ENCODE data around the gene MIGA2.

Gene MIGA2

DNA sequence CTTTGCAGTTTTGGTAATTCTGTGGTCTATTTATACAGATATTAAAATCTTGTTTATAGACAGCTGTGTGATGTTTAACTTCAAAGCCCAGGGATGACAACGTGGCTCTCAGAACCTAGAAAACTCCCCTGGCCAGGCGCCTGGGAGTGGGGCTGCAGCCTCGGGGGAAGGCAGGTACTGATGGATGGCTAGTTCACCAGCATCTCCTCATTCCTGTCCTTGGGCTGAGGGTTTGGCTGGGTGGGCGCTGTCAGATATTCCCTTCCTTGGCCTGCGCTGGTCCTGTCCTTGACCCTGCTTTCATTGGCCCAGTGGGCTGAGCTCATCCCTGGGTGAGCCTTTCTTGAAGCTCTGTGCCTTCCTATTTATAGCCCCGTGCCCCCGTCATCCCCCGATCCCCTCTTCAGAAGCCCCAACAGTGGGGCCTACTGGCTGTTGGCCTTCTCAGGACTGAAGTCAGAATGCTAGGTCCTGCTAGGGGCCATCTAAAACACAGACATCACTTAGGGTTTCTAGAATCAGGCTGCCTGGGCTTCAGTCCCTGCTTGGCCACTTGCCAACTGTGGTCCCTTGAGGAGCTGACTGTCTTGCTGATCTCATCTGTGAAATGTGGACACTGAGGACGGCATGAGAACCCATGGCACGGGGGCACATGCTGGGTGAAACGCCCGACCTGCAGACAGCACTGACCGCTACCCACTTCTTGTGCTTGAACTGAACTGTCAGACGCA lies 29.2 kb upstream of the MIGA2 start:
- TF ChIP-seq CTCF (IDR thresholded peaks at IDR 0.05; ENCODE audit: low read depth, low read length, missing control alignments), result no peak
- in situ Hi-C loops (cut with HindIII; ENCODE audit: low sequenced_read_pairs), result no loop called here
- H3K4me3 ChIP-seq (ENCODE audit: low read depth, low read length), result no peak overlapping the region
- DNase-seq (ENCODE audit: low read depth), result no peak

DNA sequence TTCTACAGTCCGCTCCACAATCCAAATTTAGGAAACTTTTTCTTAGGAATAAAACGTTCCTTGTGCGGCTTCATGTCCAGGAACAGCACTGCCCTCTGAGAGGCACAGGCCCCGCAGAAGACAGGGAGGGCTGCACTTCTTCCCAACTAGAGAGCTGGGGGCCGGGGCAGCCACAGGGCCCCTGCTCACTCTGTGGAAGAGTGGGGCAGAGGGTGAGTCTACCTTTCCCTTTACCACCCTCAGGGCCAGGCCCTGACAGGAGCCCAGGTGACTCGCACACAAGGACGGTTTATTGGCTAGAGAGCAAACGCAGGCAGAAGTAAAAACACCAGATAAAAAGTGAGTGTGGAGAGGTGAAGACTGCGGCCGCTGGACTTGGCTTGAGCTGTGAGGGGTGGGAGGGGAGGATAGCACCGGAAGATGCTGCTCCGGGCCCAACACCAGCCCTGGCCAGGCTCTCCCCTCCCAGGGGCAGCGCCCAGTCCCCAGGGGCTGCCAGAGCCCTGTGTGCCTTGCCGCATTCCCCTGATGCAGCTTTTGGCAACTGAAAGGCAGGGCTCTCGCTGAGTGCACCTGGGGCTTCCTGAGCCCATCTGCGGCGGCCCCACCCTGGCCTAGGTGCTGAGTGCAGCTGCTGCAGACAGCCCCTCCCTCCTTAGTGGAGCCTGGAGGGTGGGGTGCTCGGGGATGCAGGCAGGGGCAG lies 28.5 kb upstream of the MIGA2 start:
- no peak for TF ChIP-seq CTCF (IDR thresholded peaks at IDR 0.05; ENCODE audit: low read depth, low read length, missing control alignments)
- H3K4me3 ChIP-seq (ENCODE audit: low read depth, low read length), result no peak overlapping the region
- no peak for DNase-seq (ENCODE audit: low read depth)
- in situ Hi-C loops (cut with HindIII; ENCODE audit: low sequenced_read_pairs), result no loop called here

GRCh38 chr9:129008469-129008965 lies 27.9 kb upstream of the MIGA2 start:
- in situ Hi-C loops (cut with HindIII; ENCODE audit: low sequenced_read_pairs), result no loop called here
- no peak for TF ChIP-seq CTCF (IDR thresholded peaks at IDR 0.05; ENCODE audit: low read depth, low read length, missing control alignments)
- no peak overlapping the region for H3K4me3 ChIP-seq (ENCODE audit: low read depth, low read length)
- no peak for DNase-seq (ENCODE audit: low read depth)

DNA sequence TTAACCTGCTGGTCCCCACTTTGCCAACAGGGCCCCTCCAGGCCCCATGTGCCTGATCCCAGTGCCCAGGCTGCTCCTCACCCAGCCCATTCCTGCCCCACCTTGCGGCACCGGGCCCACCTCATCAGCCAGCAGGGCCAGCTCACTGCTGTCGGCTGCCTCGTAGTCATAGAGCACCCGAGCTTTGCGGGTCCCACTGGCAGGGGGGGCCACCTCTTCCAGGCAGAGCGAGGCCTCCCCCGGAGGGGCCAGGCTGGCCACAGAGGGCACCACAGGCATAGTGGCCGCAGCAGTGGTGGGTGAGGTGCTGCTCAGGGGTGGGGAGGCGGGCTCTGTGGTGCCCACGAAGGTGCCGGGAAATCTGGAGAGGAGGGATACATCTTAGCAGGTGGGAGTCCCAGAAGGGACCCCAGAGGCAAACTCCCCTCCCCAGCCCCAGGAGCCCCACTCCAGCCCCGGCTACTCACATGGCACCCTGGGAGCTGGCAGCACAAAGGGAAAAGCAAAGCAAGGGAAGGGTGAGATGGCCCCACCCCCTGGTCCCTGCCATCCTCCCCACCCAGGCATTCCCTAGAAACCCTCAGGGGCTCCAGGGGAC lies 27.3 kb upstream of the MIGA2 start:
- in situ Hi-C loops (cut with HindIII; ENCODE audit: low sequenced_read_pairs), result no loop called here
- DNase-seq (ENCODE audit: low read depth), result no peak
- no peak overlapping the region for H3K4me3 ChIP-seq (ENCODE audit: low read depth, low read length)
- no peak for TF ChIP-seq CTCF (IDR thresholded peaks at IDR 0.05; ENCODE audit: low read depth, low read length, missing control alignments)

GRCh38 chr9:129009584-129010141 lies 26.8 kb upstream of the MIGA2 start:
- in situ Hi-C loops (cut with HindIII; ENCODE audit: low sequenced_read_pairs), result no loop called here

More at GRCh38 chr9:129009584-129010141, 26.8 kb upstream of the MIGA2 start:
- TF ChIP-seq CTCF (IDR thresholded peaks at IDR 0.05; ENCODE audit: low read depth, low read length, missing control alignments), result no peak
- DNase-seq (ENCODE audit: low read depth), result no peak
- no peak overlapping the region for H3K4me3 ChIP-seq (ENCODE audit: low read depth, low read length)

Data from astrocyte of the cerebellum (primary cell).